GM21576 (cell line): ENCODE data around the gene SF3B2.
"Not testable (repeated sequence)": the region's sequence is repeated elsewhere in the genome, so short reads cannot be mapped to it uniquely, and the experiment has no call there.

Source experiments
- ATAC-seq: cut with Tn5 transposase; IDR thresholded peaks from one replicate; pipeline ENCODE4 v1.9.1; 2021; ENCODE audit warnings: mild to moderate bottlenecking, moderate library complexity; ENCODE audit not compliant: unreplicated experiment

Gene SF3B2

GRCh38 chr11:66106786-66107599, 54.8 kb downstream of the SF3B2 start:
- no peak for ATAC-seq

- ATAC-seq: no peak
These were observed 55.7 kb downstream of the SF3B2 start for GRCh38 chr11:66107600-66108510.

GRCh38 chr11:66109294-66109693, 57.1 kb downstream of the SF3B2 start:
- ATAC-seq: no peak

- no peak for ATAC-seq
These were observed 59.0 kb downstream of the SF3B2 start for GRCh38 chr11:66111158-66111557.

- no peak for ATAC-seq
These were observed 59.9 kb downstream of the SF3B2 start for GRCh38 chr11:66112041-66112491.

GRCh38 chr11:66112601-66113499, 60.7 kb downstream of the SF3B2 start:
- no peak for ATAC-seq

- ATAC-seq: not testable (repeated sequence)
These were observed 62.8 kb downstream of the SF3B2 start for GRCh38 chr11:66114957-66115356.

- peak; percentile 51 for ATAC-seq
These were observed 63.6 kb downstream of the SF3B2 start for GRCh38 chr11:66115638-66116301.

GRCh38 chr11:66116576-66117361, 64.6 kb downstream of the SF3B2 start:
- ATAC-seq: no peak

GRCh38 chr11:66118847-66119246, 66.7 kb downstream of the SF3B2 start:
- ATAC-seq: no peak
